ENCODE results near the gene SCAF1.
A peak's percentile ranks its signal among the peaks of the same experiment; 100 is the strongest.

The SCAF1 gene, protein sequence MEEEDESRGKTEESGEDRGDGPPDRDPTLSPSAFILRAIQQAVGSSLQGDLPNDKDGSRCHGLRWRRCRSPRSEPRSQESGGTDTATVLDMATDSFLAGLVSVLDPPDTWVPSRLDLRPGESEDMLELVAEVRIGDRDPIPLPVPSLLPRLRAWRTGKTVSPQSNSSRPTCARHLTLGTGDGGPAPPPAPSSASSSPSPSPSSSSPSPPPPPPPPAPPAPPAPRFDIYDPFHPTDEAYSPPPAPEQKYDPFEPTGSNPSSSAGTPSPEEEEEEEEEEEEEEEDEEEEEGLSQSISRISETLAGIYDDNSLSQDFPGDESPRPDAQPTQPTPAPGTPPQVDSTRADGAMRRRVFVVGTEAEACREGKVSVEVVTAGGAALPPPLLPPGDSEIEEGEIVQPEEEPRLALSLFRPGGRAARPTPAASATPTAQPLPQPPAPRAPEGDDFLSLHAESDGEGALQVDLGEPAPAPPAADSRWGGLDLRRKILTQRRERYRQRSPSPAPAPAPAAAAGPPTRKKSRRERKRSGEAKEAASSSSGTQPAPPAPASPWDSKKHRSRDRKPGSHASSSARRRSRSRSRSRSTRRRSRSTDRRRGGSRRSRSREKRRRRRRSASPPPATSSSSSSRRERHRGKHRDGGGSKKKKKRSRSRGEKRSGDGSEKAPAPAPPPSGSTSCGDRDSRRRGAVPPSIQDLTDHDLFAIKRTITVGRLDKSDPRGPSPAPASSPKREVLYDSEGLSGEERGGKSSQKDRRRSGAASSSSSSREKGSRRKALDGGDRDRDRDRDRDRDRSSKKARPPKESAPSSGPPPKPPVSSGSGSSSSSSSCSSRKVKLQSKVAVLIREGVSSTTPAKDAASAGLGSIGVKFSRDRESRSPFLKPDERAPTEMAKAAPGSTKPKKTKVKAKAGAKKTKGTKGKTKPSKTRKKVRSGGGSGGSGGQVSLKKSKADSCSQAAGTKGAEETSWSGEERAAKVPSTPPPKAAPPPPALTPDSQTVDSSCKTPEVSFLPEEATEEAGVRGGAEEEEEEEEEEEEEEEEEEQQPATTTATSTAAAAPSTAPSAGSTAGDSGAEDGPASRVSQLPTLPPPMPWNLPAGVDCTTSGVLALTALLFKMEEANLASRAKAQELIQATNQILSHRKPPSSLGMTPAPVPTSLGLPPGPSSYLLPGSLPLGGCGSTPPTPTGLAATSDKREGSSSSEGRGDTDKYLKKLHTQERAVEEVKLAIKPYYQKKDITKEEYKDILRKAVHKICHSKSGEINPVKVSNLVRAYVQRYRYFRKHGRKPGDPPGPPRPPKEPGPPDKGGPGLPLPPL

DNA sequence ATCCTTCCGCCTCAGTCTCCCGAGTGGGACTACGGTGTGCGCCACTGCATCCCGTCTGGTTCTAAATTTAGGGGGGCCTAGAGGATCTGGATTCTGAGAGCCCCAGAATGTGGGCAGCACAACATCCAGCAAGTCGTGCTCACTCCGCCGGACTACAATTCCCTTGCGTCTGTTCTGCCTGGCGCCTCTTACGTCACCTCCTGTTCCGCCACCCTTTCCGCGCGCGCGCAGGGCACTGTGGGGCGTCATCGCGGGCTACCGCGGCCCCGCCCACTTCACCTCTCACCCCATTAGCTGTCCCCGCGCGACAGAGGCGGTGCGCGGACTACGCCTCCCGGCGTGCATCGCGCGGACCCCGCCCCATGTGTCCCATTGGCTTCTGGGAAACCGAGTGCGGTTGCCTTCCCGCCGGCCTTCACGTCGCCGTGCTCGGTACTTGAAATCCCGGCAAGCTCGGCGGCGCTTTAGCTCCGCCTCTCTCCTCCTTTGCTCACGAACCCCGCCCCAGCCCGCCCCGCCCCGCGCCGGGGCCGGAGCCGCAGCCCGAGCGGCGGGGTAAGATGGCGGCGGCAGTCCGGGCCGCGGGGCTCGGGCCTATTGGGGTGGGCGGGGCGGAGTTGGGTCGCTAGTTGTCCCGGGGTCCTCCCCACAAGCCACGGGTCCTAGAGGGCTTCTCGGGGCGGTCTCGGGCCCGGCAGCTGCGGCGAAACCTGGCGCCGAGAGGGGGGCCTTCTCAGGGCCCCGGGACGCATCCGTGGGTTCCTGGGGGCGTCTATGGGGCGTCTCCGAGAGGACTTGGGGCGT is at the start of gene SCAF1:
TSS of gene SCAF1 (plus strand) at position 522 of the 804 bp plus-strand sequence. CDS start 2,818 bp downstream, outside the sequence.
- DNase-seq (ENCODE audit: low read depth in 2 of 2): peak; percentile 98 to 99

DNA sequence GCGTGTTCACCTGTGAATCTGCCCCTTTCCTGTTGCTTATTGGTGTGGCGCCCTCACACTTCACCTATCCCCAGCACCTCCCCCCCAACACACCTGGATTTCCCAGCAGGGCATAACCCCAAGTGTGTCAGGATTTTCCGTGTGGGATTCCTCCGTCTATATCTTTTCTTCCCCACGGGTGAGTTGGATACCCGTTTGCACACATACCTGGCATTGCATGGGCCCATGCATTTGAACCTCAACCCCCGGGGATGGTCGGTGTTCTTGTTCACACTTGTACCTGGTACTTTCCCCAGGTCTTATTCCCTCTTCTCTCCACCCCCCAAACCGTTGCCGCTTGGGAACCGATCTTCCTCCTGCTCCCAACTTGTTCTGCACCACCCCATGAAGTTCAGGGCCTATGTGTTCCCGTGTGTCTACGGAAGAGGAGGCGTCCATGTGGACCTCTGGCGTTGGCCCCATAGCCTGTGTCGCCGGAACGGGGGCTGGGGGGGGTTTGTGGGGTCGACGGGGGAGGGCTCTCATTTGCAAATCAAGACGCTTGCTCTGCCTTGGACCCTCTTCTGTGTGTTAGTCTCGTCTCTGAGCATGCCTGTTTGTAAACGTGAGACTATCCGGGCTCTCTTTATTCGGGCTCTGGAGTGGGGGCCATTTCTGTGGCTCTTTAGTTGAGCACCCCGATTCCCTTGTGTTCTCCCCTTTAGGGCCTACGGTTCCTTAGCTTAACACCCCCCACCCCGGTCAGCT is 49.4 kb upstream of the SCAF1 start:
- no peak for DNase-seq (ENCODE audit: low read depth in 2 of 2)

DNA sequence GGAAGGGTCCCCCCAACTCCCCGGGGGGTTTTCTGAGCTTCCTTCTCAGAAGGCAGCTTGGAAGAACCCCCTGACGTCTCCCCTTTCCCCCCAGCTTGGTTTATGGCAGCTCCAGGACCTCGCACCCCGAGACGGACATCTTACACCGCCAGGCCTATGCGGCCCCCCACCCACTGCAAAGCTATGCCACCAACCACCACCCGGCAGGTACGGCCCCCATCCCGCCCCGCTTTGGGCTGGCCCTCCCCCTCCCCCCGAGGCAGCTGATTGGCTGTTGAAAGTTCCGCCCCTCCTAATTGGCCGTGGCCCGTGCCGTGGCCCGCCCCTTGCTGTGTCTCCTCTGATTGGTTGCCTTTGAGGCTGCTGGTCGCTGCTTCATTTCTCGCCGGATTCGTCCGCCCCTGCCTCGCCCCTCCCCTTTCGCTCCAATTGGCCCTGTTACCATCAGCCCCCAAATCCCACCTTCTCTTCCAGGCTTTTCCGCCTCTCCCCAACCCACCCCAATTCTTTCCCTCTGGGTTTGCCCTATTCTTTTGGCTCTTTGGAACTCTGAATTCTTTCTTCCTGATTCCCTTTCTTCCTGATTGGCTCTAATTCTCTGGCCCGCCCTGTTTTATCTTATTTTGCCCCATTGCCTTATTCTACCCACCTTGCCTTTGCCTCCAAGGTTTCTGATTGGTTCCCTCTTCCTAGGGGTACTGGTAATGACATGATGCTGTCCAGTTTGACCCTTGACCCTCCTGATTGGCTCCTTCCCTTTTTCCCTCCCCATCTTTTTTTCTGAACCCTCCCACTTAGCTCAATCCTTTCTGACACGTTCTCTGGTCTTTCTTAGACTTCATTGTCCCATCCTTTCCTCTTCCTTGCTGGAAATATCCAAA is 48.5 kb upstream of the SCAF1 start:
- DNase-seq (ENCODE audit: low read depth in 2 of 2): peak; percentile 89 to 95

DNA sequence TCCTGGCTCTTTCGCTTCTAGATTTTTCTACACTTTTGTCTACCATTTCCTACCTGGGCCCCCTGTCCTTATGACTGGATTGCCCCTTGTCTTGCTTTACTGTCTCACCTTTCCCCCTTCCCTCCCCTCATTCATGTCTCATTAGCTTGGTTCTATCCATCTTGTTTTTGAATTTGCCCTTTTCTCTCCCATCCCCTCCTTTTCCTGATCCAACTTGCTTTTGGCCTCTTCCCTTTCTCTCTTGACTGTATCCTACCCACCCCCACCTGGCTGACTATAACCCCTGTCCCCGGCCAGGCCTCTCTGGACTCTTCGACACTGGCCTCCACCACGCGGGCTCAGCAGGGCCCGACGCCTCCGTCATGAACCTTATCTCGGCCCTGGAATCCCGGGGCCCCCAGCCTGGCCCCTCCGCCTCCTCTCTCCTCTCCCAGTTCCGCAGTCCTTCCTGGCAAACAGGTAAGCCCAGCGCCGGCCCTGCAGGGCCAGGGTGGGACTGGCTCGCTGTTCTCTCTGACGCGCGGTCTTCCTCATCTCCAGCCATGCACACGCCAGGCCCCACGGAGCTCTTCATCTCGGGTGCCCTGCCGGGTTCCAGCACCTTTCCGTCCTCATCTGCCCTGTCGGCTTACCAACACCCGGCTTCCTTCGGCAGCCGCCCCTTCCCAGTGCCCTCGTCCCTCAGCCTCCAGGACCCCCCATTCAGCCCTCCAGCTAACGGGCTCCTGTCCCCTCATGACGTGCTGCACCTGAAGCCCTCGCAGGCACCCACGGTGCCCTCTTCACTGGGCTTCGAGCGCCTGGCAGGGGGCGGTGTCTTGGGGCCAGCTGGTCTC is 47.6 kb upstream of the SCAF1 start:
- DNase-seq (ENCODE audit: low read depth in 2 of 2): no peak

DNA sequence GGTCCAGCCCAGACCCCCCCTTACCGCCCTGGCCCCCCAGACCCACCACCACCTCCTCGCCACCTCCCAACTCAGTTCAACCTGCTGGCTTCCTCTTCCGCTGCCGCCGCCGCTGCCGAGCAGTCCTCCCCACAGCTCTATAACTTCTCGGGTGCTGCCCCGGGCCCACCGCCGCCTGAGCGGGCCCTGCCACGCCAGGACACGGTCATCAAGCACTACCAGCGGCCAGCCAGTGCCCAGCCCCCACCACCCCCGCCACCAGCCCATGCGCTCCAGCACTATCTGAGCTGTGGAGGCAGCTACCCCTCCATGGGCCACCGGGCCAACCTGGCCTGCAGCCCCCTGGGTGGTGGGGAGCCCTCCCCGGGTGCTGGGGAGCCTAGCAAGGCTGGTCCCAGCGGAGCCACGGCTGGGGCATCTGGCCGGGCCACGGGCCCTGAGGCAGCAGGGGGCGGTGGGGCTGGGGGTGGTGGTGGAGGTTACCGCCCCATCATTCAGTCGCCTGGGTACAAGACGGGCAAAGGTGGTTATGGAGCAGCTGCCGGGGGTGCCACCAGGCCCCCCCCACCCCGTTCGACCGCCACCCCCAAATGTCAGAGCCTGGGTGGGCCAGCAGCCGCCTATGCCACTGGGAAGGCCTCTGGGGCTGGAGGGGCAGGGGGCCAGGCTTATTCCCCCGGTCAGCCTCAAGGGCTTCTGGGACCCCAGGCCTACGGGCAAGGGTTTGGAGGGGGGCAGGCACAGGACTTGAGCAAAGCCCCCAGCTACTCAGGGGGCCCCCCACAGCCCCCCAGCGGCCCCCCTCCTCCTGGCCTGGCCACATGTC is 46.8 kb upstream of the SCAF1 start:
- no peak for DNase-seq (ENCODE audit: low read depth in 2 of 2)

DNA sequence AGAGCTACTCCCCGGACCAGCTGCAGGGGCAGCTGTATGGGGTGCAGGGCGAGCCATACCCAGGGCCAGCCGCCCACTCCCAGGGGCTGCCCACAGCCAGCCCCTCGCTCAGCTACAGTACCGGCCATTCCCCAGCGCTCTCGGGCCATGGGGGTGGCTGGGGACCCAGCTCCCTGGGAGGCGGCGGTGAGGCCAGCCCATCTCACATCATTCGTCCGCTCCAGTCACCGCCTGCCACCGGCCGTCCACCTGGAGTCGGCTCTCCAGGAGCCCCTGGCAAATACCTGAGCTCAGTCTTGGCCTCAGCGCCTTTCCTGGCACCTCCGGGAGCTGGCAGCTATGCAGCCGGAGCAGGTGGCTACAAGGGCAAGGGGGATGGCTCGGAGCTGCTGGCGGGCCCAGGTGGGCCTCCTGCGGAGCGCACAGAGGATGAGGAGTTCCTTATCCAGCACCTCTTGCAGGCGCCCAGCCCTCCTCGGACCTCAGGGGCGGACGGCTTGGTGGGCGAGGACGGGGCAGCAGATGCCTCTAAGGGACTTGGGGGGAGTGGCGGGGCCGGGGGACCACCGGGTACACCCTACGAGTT is 46.1 kb upstream of the SCAF1 start:
- DNase-seq (ENCODE audit: low read depth in 2 of 2): no peak

DNA sequence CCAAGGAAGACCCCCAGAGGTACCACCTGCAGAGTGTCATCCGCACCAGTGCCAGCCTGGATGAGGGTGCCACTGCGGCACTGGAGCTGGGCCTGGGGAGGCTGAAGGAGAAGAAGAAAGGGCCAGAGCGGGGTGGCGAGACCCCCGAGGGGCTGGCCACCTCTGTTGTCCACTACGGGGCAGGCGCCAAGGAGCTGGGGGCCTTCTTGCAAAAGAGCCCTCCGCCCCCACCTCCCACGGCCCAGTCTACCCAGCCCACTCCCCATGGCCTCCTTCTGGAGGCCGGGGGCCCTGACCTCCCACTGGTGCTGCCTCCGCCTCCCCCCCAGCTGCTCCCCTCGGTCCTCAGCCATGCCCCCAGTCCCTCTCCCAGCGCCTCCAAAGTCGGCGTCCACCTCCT is 45.6 kb upstream of the SCAF1 start:
- DNase-seq (ENCODE audit: low read depth in 2 of 2): no peak

DNA sequence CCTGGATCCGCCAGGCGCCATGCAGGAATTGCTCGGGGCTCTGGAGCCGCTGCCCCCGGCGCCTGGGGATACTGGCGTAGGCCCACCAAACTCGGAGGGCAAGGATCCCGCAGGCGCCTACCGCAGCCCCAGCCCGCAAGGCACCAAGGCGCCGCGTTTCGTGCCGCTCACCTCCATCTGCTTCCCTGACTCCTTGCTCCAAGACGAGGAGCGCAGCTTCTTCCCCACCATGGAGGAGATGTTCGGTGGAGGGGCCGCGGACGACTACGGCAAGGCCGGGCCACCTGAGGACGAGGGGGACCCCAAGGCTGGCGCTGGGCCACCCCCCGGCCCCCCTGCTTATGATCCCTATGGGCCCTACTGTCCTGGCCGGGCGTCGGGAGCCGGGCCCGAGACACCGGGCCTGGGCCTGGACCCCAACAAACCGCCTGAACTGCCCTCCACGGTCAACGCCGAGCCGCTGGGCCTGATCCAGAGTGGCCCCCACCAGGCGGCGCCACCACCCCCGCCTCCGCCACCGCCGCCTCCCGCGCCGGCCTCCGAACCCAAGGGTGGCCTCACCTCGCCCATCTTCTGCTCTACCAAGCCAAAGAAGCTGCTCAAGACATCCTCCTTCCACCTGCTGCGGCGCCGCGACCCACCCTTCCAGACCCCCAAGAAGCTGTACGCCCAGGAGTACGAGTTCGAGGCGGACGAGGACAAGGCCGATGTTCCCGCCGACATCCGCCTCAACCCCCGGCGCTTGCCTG is 44.9 kb upstream of the SCAF1 start:
- no peak for DNase-seq (ENCODE audit: low read depth in 2 of 2)

DNA sequence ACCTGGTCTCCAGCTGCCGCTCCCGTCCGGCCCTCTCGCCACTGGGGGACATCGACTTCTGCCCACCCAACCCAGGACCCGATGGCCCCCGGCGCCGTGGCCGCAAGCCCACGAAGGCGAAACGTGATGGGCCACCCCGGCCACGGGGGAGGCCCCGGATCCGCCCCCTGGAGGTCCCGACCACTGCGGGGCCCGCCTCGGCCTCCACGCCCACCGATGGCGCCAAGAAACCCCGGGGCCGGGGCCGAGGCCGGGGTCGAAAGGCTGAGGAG is 44.4 kb upstream of the SCAF1 start:
- DNase-seq (ENCODE audit: low read depth in 2 of 2): no peak

DNA sequence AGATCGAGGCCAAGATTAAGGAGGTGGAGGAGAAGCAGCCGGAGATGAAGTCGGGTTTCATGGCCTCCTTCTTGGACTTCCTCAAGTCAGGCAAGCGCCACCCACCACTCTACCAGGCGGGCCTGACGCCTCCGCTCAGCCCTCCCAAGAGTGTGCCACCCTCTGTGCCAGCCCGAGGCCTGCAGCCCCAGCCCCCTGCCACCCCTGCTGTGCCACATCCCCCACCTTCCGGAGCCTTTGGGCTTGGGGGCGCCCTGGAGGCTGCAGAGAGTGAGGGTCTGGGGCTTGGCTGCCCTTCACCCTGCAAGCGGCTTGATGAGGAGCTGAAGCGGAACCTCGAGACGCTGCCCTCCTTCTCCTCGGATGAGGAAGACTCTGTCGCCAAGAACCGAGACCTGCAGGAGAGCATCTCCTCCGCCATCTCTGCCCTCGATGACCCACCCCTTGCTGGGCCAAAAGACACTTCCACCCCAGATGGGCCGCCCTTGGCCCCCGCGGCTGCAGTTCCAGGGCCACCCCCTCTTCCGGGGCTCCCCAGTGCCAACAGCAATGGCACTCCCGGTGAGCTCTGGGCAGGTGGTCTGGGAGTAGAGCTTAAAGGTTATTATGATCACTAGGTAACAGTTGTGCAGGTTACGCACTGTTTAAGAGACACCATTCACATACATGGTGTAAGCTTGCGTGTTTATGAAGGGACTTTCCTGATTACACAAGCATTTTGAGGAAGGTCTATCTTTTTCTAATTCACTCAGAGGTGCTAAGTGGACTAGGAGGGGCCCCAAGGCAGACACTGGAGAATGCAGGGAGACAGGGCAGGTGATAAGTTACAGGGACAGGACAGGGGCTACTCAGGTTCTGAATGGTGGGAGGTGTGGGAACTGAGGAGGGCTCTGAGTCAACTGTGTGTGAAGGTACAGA is 42.4 kb upstream of the SCAF1 start:
- no peak for DNase-seq (ENCODE audit: low read depth in 2 of 2)

DNA sequence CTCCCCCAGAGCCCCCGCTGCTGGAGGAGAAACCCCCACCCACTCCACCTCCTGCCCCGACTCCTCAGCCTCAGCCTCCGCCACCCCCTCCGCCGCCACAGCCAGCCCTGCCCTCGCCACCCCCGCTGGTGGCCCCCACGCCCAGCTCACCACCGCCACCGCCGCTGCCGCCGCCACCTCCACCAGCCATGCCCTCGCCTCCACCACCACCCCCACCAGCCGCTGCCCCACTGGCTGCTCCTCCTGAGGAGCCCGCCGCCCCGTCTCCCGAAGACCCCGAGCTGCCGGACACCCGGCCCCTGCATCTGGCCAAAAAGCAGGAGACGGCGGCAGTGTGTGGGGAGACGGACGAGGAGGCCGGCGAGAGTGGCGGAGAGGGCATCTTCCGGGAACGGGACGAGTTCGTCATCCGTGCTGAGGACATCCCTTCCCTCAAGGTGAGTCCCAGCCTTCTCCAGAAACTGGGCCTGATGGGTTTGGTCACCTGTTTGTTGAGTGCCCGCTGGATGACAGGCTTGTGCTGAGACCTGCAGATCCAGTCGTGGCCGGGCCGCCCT is 40.4 kb upstream of the SCAF1 start:
- DNase-seq (ENCODE audit: low read depth in 2 of 2): no peak

DNA sequence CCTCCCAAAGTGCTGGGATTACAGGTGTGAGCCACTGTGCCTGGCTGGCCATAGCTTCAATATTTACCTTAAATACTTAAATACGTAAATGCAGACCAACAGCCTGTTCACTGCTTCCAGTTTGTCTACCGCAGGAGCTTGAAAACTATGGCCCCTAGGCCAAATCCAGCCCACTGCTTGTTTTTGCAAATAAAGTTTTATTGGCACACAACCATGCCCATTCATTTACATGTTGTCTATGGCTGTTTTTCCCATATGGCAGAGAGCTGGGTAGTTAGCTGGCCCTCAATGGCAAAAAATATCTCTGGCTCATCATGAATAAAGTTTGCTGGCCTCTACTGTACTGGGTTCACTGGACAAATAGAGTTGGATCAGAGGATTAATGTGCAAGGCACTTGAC is 39.2 kb upstream of the SCAF1 start:
- no peak for DNase-seq (ENCODE audit: low read depth in 2 of 2)

DNA sequence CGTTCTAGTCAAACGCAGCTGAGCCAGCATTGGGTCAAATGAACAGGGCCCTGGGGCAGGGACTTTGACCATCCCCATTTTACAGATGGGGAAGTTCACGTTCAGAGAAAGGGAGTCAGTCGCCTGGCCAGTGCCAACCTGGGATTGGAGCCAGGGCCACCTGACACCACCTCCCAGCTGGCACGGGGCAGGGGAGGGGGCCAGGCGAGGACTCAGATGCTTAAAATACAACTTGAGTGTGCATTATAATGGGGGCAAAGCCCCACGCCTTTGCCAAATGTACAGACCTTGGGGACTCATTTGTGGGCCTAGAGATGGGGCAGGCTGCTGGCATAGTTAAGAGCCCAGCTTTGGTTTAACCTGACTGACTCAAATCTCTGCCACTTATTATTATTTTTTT is 36.4 kb upstream of the SCAF1 start:
- DNase-seq (ENCODE audit: low read depth in 2 of 2): no peak

DNA sequence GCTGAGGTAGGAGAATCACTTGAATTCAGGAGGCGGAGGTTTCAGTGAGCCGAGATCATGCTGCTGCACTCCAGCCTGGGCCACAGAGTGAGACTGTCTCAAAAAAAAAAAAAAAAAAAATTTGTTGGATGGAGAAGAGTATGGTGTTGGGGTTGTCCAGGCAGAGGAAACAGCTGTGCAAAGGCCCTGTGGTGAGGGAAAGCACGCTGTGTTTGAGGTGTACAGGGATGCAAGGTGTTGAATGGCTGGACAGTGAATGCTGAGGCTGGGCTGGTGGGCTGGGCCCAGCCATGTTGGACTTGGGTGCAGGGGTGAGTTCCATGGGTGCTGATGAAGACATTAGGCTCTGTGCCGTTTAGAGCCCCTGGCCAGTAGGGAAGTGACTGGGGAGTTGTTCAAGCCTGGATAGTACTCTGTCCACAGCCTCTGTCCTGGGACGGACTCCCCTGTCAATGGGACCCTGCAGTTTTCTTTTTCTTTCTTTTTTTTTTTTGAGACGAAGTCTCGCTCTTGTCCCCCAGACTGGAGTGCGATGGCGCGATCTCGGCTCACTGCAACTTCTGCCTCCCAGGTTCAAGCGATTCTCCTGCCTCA is 32.4 kb upstream of the SCAF1 start:
- DNase-seq (ENCODE audit: low read depth in 2 of 2): no peak

DNA sequence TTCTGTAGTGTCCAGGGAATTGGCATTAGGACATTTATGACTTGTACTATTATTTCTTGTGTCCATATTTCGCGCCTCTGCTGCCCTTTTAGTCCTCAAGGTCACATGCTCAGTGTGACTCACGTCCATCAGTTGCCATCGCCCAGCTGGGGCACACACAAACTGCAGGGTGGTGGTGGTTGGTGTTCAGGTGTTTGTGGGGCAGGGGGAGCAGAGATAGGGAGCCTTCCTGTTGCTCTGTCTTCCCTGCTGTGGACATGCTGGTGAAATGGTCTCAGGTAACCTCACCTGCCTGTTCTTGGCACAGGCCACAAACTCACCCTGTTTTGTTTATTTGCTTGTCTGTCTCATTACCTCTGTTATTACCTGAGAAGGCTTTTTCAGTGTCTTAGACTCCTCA is 28.6 kb upstream of the SCAF1 start:
- no peak for DNase-seq (ENCODE audit: low read depth in 2 of 2)

Data from stimulated activated CD4-positive, alpha-beta T cell treated with anti-CD3 and anti-CD28 coated beads, Interleukin-15, amount 100 ng/mL, for 48 hours (primary cell).